ENCODE data around the gene BRME1.

Gene BRME1

DNA sequence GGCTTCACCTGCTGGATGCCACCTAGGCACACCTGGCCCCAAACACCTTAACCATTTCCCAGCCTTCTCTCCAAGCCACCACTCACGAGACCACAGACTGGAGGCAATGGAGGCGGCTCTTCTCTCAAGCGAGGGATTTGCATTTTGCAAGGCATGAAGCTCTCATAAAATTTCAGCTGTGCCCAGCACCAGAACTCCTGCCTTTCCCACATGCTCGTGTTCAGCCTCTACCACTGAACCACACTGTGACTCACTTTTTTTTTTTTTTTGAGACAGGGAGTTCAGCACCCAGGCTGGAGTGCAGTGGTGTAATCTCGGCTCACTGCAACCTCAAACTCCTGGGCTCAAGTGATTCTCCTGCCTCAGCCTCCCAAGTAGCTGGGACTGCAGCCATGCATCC, 18.4 kb downstream of the BRME1 start:
- Mint-ChIP-seq H3K27ac (no peak overlapping the region), H3K4me1 (ENCODE audit: low read depth) (peaks cover 7% of the 10 kb centered on the region), H3K4me3 (no peak overlapping the region), H3K9me3 (no peaks in the 10 kb centered on the region), H3K27me3 (ENCODE audit: low read depth) (no peaks in the 10 kb centered on the region), H3K36me3 (ENCODE audit: low read depth) (no peaks in the 10 kb centered on the region)
- DNase-seq (ENCODE audit: low spot score) = no peak

DNA sequence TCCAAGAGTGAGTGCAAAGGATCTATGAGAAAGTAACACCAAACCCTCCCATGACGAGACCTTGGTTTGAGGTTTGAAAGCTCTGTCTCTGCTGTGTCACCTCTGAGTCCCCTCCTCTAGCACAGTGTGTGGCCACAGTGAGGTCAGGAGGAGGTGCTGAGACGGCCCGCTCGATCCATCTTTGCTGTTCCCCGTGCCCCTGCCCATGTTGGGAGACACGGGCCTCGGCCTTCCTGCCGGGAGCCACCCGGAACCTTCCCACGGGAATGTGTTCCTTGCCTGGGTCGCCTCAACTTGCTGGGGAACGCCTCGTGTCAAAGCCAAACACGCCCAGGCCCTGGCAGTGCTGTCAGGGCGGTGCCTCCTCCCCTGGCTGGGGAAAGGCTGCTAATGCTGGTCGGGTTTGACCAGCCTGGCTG, 18.9 kb downstream of the BRME1 start:
- peaks cover 12% of the 10 kb centered on the region for H3K4me1 Mint-ChIP-seq (ENCODE audit: low read depth)
- H3K4me3 Mint-ChIP-seq = no peak overlapping the region
- no peak for DNase-seq (ENCODE audit: low spot score)
- no peaks in the 10 kb centered on the region for H3K9me3 Mint-ChIP-seq
- H3K27me3 Mint-ChIP-seq (ENCODE audit: low read depth) = no peaks in the 10 kb centered on the region
- H3K36me3 Mint-ChIP-seq (ENCODE audit: low read depth) = no peaks in the 10 kb centered on the region
- H3K27ac Mint-ChIP-seq = no peak overlapping the region

DNA sequence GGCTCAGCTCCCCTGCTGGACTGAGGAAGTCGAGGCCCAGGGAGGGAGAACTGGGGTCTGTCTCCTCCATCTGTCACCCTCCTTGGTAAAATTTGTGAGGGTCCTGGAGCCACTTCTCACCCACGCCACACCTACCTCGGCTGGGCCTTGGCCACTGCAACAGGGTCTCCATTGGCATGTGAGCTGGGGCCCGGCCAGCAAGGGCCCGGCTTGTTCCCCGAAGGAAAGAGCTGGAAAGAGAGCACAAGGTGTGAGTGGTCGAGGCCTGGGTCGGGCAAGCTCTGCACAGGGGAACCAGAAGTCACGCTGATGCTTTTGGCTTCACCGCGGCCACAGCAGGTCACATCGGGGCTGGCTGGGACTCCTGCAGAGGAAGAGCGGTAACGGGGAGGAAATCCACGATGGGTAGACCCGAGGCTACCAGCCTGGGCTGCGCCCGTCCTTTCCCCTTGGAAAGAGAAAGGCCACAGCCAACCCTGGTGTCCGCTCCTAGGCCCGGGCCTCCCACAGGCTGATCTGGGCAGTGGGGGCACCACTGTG, 20.0 kb downstream of the BRME1 start:
- no peak for DNase-seq (ENCODE audit: low spot score)
- Mint-ChIP-seq H3K4me1 (ENCODE audit: low read depth) (peaks cover 22% of the 10 kb centered on the region), H3K9me3 (no peaks in the 10 kb centered on the region), H3K36me3 (ENCODE audit: low read depth) (no peaks in the 10 kb centered on the region), H3K27ac (no peak overlapping the region), H3K4me3 (no peak overlapping the region), H3K27me3 (ENCODE audit: low read depth) (no peaks in the 10 kb centered on the region)

DNA sequence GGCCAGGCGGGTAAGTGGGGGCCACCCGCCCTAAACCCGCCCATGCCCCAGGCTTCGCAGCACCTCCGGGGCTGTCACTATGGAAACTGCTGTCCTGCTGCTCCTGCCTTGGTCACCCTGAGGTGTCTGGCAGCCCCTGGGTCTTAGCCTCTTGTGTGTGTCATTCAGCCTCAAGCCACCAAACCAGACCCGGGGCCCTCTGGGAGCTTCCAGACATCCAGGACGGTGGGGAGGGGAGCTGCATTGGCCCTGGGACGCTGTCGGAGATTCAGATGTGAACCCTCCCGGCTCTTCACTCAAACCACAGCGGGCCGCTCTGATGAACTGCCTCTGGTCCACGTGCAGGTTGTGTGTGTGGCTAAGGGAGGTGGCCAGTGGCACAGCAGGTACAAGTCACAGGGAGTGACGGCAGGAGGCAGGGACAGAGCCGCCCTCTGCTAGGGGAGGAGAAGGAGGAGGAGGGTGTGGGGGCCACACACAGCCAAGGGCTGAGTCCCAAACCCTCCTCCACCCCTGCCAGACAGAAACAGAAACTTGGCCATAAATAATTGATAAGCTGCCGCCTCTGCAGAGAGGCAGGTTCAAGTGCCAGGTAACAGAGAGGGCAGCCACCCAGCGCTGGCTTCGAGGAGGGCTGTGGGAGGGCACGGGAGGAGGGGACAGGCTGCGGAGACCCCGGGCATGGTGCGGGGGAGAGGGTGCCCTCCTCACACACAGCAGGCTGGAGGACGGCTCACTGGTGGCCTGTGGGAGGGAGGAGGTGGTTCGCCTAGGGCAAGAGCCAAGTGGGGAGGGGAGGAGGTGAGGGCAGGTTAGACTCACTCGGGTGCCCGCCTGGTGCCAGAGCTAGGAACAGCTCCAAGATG, 21.0 kb downstream of the BRME1 start:
- Mint-ChIP-seq H3K4me1 (ENCODE audit: low read depth) (peaks cover 29% of the 10 kb centered on the region), H3K27ac (no peak overlapping the region), H3K4me3 (no peak overlapping the region), H3K27me3 (ENCODE audit: low read depth) (no peaks in the 10 kb centered on the region), H3K9me3 (no peaks in the 10 kb centered on the region), H3K36me3 (ENCODE audit: low read depth) (no peaks in the 10 kb centered on the region)
- no peak for DNase-seq (ENCODE audit: low spot score)

DNA sequence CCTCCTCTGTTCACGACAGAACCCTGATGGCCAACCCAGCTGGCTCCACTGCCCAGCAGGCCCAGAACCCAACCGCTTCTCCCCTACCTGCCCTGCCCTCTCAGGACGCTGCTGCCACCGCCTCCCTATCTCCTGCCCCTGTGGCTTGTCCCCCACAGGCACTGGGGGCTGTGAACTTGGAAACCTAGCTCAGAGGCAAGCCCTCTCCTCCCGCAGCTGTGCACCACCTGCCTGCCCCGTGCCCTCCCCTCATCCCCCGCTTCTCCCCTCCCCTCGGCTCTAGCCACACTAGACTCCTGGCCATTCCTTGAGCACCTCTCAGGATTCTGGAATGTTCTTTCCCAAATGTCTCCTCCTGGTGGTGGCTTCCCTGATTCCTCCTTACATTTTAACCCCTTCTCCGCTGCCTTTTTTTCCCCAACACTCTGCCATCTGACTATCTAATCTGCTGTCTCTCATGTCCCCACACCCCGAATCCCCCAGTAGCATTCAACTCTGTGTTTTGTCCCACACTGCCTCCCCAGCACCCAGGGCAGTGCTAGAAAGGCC, 22.3 kb downstream of the BRME1 start:
- Mint-ChIP-seq H3K4me1 (ENCODE audit: low read depth) (peaks cover 32% of the 10 kb centered on the region), H3K27ac (peak overlapping the region; percentile 69), H3K9me3 (no peaks in the 10 kb centered on the region), H3K36me3 (ENCODE audit: low read depth) (no peaks in the 10 kb centered on the region), H3K27me3 (ENCODE audit: low read depth) (no peaks in the 10 kb centered on the region), H3K4me3 (no peak overlapping the region)
- DNase-seq (ENCODE audit: low spot score) = no peak

DNA sequence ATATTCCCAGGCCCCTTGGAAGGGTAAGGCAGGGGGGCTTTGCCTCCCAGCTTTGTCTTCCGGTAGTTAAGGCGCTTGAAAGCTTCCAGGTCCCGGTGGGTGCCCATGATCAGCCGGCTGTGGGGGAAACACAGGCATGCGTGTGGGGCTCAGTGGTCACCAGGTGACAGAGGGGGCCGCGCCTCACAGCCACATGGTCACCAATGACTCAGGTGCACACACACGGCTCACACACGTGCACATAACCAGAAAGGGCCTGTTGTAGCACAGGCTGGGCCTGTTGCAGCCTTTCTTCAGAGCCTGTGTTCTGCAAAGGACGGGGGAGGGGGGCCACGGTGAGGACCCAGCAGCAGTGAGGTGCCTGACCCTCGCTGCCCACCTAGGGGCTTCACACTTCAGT, 23.1 kb downstream of the BRME1 start:
- no peak for DNase-seq (ENCODE audit: low spot score)
- Mint-ChIP-seq H3K27me3 (ENCODE audit: low read depth) (no peaks in the 10 kb centered on the region), H3K9me3 (no peaks in the 10 kb centered on the region), H3K27ac (no peak overlapping the region), H3K4me1 (ENCODE audit: low read depth) (peaks cover 32% of the 10 kb centered on the region), H3K4me3 (no peak overlapping the region), H3K36me3 (ENCODE audit: low read depth) (no peaks in the 10 kb centered on the region)

DNA sequence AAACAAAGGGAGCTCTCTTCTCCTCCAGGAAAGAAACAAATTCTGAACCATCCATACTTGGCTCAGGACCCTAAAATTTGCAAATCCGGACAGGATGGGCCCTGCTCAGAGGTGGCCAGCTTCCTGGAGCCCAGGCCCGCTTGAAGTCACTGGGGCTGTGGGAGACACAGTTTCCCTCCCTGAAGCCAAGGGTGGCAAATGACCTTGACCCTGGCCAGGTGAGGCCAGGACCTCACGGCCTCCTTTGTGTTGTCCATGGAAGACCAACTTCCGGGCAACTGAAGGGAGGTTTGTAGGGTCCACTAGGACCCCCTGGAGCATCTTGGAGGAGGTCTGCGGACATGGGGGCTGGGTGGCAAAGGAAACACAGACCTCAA, 23.5 kb downstream of the BRME1 start:
- Mint-ChIP-seq H3K4me3 (peak overlapping the region; percentile 73), H3K36me3 (ENCODE audit: low read depth) (no peaks in the 10 kb centered on the region), H3K4me1 (ENCODE audit: low read depth) (peaks cover 32% of the 10 kb centered on the region), H3K27me3 (ENCODE audit: low read depth) (no peaks in the 10 kb centered on the region), H3K27ac (peak overlapping the region; percentile 84), H3K9me3 (no peaks in the 10 kb centered on the region)
- no peak for DNase-seq (ENCODE audit: low spot score)

DNA sequence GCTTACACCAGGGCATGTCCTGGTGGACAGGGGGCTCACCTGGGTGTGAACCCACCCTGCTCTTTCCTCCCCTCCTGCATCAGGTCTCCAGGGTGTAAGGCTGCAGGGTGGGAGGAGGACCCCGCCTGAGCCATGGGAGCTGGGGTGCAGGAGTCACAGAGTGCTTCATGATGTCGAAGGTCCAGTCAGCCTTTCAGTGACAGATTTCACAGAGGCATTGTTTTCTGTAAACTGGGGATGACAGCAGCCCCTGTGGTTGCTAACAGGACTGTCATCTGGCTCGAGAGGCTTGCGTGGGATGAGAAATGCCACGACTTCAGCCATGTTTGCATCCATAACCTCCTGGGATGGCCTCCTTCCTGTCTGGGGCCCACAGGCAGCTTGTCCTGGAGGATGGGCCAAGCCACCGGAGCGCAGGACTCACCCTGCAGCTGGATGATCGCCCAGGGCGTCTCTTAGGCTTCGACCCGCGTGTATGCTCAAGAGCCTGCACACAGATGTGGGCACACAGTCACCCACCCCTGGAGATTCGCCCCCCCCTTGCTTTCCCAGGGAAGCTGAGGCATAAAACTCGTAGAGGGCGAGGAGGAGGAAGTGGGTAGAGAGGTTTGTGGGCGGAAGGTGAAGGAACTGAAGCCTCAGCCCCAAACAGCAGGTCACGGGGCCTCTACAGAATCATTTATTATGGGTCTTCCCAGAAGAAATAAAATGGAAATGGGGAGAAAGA, 24.1 kb downstream of the BRME1 start:
- H3K27ac Mint-ChIP-seq = peak overlapping the region; percentile 84
- H3K27me3 Mint-ChIP-seq (ENCODE audit: low read depth) = no peaks in the 10 kb centered on the region
- no peaks in the 10 kb centered on the region for H3K9me3 Mint-ChIP-seq
- H3K4me3 Mint-ChIP-seq = peak overlapping the region; percentile 73
- DNase-seq (ENCODE audit: low spot score) = peak; percentile 63
- no peaks in the 10 kb centered on the region for H3K36me3 Mint-ChIP-seq (ENCODE audit: low read depth)
- H3K4me1 Mint-ChIP-seq (ENCODE audit: low read depth) = peaks cover 32% of the 10 kb centered on the region

DNA sequence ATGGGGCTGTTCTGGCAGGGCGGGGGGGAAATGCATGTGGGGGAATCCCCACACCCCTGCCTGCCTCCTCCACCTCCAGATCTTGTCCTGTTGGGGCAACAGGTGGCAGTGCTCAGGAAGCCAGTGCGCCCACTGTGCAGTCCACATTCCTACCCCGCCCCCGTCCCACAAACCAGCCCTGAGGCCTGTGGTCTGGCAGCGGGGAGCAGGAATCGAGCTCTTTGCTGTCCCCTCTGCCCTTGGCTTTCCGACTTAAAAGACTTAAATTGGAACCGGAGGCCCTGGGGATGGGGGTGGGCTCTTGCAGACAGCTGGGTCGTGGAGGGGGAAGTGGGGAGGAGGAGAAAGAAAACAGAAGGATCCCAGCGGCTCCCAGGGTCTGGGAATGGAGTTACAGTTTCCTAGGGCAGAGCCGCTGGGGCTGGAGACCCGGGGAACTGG, 24.6 kb downstream of the BRME1 start:
- H3K9me3 Mint-ChIP-seq = no peaks in the 10 kb centered on the region
- H3K4me3 Mint-ChIP-seq = peak overlapping the region; percentile 73
- H3K27ac Mint-ChIP-seq = peak overlapping the region; percentile 84
- H3K27me3 Mint-ChIP-seq (ENCODE audit: low read depth) = no peaks in the 10 kb centered on the region
- DNase-seq (ENCODE audit: low spot score) = peak; percentile 44
- peaks cover 32% of the 10 kb centered on the region for H3K4me1 Mint-ChIP-seq (ENCODE audit: low read depth)
- no peaks in the 10 kb centered on the region for H3K36me3 Mint-ChIP-seq (ENCODE audit: low read depth)

DNA sequence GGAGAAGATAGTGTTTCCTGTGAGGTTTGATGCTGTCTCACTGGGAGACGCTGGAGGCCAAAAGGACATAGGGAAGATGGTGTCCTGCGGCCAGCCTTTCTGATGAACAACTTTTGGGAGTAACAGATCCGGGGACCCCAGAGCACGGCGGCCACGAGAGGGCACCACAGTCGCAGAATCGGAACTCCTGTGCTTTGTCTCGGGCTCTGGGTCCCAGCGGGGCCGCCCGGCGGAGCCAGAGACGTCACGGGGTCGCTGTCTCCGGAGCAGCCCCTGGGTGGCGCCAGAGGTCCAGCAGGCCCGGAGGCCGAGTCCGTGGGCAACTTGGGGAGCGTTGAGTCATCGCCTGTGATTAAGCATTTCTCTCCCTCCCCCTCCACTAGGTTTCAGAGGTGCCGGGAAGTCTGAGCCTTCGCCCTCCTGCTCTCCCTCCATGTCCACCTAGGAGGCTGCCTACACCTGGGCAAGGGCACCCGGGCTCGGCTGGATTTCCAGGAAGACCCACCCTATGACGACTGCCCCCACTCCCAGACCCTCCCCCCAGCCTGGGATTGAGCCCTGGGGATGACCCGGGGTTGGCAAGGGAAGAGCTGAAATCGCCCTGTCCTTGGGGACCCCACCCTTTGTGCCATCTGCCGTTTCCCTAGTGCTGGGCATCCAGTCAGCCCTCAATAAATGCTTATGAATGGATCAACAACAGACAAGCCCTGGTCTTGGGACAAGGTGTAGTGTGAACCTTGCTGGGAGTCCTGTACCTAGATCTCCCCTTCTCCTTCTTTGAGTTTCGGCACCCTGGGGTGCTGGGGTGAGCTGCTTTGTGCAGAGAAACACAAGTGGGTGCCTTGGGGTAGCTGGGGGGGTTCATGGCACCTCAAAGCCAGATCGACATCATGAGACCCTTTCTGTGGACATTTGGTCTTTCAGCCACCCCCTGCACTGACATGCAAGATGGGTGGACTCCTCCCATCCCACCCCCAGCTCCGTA, 25.6 kb downstream of the BRME1 start:
- no peaks in the 10 kb centered on the region for H3K9me3 Mint-ChIP-seq
- no peaks in the 10 kb centered on the region for H3K36me3 Mint-ChIP-seq (ENCODE audit: low read depth)
- peak overlapping the region; percentile 84 for H3K27ac Mint-ChIP-seq
- peaks cover 32% of the 10 kb centered on the region for H3K4me1 Mint-ChIP-seq (ENCODE audit: low read depth)
- peak overlapping the region; percentile 73 for H3K4me3 Mint-ChIP-seq
- DNase-seq (ENCODE audit: low spot score) = peak; percentile 98
- peaks cover 5% of the 10 kb centered on the region for H3K27me3 Mint-ChIP-seq (ENCODE audit: low read depth)

DNA sequence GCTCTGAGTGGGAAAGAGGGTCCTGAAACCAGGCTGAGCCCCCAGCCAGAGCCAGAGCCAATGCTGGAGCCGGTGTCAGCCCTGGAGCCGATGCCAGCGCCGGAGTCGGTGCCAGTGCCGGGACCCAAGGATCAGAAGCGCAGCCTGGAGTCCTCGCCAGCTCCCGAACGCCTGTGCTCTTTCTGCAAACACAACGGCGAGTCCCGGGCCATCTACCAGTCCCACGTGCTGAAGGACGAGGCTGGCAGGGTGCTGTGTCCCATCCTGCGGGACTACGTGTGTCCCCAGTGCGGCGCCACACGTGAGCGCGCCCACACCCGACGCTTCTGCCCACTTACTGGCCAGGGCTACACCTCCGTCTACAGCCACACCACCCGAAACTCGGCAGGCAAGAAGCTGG, 28.6 kb downstream of the BRME1 start:
- no peaks in the 10 kb centered on the region for H3K36me3 Mint-ChIP-seq (ENCODE audit: low read depth)
- H3K27me3 Mint-ChIP-seq (ENCODE audit: low read depth) = peaks cover 7% of the 10 kb centered on the region
- no peak overlapping the region for H3K4me3 Mint-ChIP-seq
- DNase-seq (ENCODE audit: low spot score) = no peak
- peaks cover 26% of the 10 kb centered on the region for H3K4me1 Mint-ChIP-seq (ENCODE audit: low read depth)
- no peak overlapping the region for H3K27ac Mint-ChIP-seq
- no peaks in the 10 kb centered on the region for H3K9me3 Mint-ChIP-seq

DNA sequence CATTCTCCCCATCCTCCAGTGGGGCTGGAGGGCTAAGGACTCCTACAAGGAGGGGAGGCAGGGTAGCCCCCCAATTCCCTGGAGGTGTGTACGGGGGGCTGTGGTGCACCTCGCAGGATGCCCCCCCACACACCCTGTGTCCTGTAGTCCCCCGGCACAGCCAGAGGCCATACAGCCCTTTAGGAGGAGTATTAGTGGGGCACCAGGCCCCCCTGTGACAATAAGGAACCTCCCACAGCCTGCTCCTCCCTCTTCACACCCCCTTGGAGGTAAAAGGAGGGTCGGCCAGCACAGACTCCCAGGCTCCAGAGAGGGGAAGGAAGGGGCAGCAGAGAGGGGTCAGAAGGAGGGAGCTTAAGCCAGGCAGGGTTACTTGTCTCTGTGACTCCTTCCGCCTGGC, 29.1 kb downstream of the BRME1 start, which contains the start of gene NANOS3:
Gene NANOS3, plus strand, starts transcription at position 301 of the 400 bp plus-strand sequence. CDS start 115 bp downstream, outside the sequence.
- DNase-seq (ENCODE audit: low spot score) = no peak
- peaks cover 22% of the 10 kb centered on the region for H3K4me1 Mint-ChIP-seq (ENCODE audit: low read depth)
- H3K27me3 Mint-ChIP-seq (ENCODE audit: low read depth) = peaks cover 8% of the 10 kb centered on the region
- H3K9me3 Mint-ChIP-seq = no peaks in the 10 kb centered on the region
- H3K36me3 Mint-ChIP-seq (ENCODE audit: low read depth) = no peaks in the 10 kb centered on the region
- no peak within 1 kb of the TSS for H3K4me3 Mint-ChIP-seq
- H3K27ac Mint-ChIP-seq = no peak within 1 kb of the TSS

DNA sequence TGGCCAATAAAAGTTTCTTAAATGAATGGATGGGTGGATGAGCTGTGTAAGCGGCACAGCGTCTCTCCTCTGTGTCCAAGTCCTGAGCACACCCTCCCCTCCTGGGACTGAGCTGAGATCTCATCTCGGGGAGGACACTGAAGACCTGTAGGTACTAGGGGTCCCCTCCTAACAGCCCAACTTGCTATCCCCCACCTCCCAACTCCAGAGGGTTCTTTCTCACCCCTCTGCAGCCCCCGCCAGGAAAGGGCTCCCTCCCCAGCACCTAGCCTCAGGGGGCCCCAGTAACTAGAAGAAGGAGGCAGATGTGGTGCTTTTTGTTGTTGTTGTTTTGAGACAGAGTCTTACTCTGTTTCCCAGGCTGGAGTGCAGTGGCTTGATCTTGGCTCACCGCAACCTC, 30.1 kb downstream of the BRME1 start:
- Mint-ChIP-seq H3K36me3 (ENCODE audit: low read depth) (no peaks in the 10 kb centered on the region), H3K4me1 (ENCODE audit: low read depth) (peaks cover 13% of the 10 kb centered on the region), H3K27me3 (ENCODE audit: low read depth) (peaks cover 8% of the 10 kb centered on the region), H3K4me3 (no peak overlapping the region), H3K27ac (no peak overlapping the region), H3K9me3 (no peaks in the 10 kb centered on the region)
- DNase-seq (ENCODE audit: low spot score) = no peak

All from T-helper 2 cell treated with Interferon-gamma antibody and Interleukin-4, amounts not matched to agents 5 μg/mL and 100 μg/mL, for 36 hours (primary cell).